Tongue (tissue), 2 donors: ENCODE data around the gene C6orf132. TPM values are rescaled to one million over a fixed set of nuclear protein-coding genes. Genes with fewer than 3 reads are reported as not detected.
"Not testable (repeated sequence)": the region's sequence is repeated elsewhere in the genome, so short reads cannot be mapped to it uniquely, and the experiment has no call there.

Experiments used
- DNase-seq: peaks from one replicate; pipeline ENCODE4 v3.0.0-alpha.2; 2015
- total RNA-seq: library from RNA; depleted of rRNA; stranded (reverse); fragments of >200 nt; gene quantifications from one replicate; pipeline ENCODE4 v1.2.3, GENCODE V29; 2014

The C6orf132 gene
- total RNA-seq = 8.5 TPM

- DNase-seq = no peak
Measured at GRCh38 chr6:42142118-42142835, at the start of gene C6orf132. C6orf132 (minus strand) TSS chr6:42142620; CDS start chr6:42142444, 176 bp downstream.

- peak; percentile 80 for DNase-seq
Measured at GRCh38 chr6:42190554-42191183, 48.2 kb upstream of the C6orf132 start.

- DNase-seq = no peak
Measured at GRCh38 chr6:42188406-42188805, 46.0 kb upstream of the C6orf132 start.

- no peak for DNase-seq
Measured at GRCh38 chr6:42185597-42185996, 43.2 kb upstream of the C6orf132 start.

GRCh38 chr6:42184475-42184874 is 42.1 kb upstream of the C6orf132 start:
- no peak for DNase-seq

- DNase-seq = no peak
Measured at GRCh38 chr6:42182101-42182500, 39.7 kb upstream of the C6orf132 start.

GRCh38 chr6:42179945-42180313 is 37.5 kb upstream of the C6orf132 start:
- no peak for DNase-seq

- DNase-seq = no peak
Measured at GRCh38 chr6:42179261-42179944, 37.0 kb upstream of the C6orf132 start.

GRCh38 chr6:42177514-42178364 is 35.3 kb upstream of the C6orf132 start:
- DNase-seq = peak; percentile 14

- no peak for DNase-seq
Measured at GRCh38 chr6:42176981-42177380, 34.6 kb upstream of the C6orf132 start.

GRCh38 chr6:42175860-42176259 is 33.4 kb upstream of the C6orf132 start:
- no peak for DNase-seq

- DNase-seq = no peak
Measured at GRCh38 chr6:42173101-42173500, 30.7 kb upstream of the C6orf132 start, which contains the start of gene GUCA1A. GUCA1A (plus strand) TSS chr6:42173364; CDS start chr6:42173614, 250 bp downstream.

- no peak for DNase-seq
Measured at GRCh38 chr6:42171813-42172581, 29.6 kb upstream of the C6orf132 start.

GRCh38 chr6:42169780-42170179 is 27.4 kb upstream of the C6orf132 start:
- not testable (repeated sequence) for DNase-seq

GRCh38 chr6:42168650-42169049 is 26.2 kb upstream of the C6orf132 start:
- DNase-seq = no peak

GRCh38 chr6:42166444-42167141 is 24.2 kb upstream of the C6orf132 start:
- peak; percentile 89 for DNase-seq

- DNase-seq = no peak
Measured at GRCh38 chr6:42165016-42165415, 22.6 kb upstream of the C6orf132 start.

- DNase-seq = no peak
Measured at GRCh38 chr6:42163981-42164380, 21.6 kb upstream of the C6orf132 start.

- no peak for DNase-seq
Measured at GRCh38 chr6:42162812-42163211, 20.4 kb upstream of the C6orf132 start.

GRCh38 chr6:42162384-42162783 is 20.0 kb upstream of the C6orf132 start:
- DNase-seq = no peak
